ENCODE measurements around the gene SAMD14.

GRCh38 chr17:50093807-50094206, 36.2 kb downstream of the SAMD14 start:
- TF ChIP-seq EZH2 (IDR thresholded peaks at IDR 0.05; ENCODE audit: borderline replicate concordance, insufficient read depth, low read depth, low read length, poor library complexity, severe bottlenecking): no peak
- TF ChIP-seq, protein P1, sequence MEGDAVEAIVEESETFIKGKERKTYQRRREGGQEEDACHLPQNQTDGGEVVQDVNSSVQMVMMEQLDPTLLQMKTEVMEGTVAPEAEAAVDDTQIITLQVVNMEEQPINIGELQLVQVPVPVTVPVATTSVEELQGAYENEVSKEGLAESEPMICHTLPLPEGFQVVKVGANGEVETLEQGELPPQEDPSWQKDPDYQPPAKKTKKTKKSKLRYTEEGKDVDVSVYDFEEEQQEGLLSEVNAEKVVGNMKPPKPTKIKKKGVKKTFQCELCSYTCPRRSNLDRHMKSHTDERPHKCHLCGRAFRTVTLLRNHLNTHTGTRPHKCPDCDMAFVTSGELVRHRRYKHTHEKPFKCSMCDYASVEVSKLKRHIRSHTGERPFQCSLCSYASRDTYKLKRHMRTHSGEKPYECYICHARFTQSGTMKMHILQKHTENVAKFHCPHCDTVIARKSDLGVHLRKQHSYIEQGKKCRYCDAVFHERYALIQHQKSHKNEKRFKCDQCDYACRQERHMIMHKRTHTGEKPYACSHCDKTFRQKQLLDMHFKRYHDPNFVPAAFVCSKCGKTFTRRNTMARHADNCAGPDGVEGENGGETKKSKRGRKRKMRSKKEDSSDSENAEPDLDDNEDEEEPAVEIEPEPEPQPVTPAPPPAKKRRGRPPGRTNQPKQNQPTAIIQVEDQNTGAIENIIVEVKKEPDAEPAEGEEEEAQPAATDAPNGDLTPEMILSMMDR (IDR thresholded peaks at IDR 0.05): no peak
